Hematopoietic multipotent progenitor cell treated with erythropoietin and hydrocortisone succinate and interleukin-3 and kit ligand, for 15 days (in vitro differentiated cells): ENCODE measurements around the gene AREL1.

Experiments
- DNase-seq: peaks from one replicate; pipeline ENCODE4 v3.0.0-alpha.2; 2015; ENCODE audit warnings: low spot score

Gene AREL1

GRCh38 chr14:74698465-74698864 lies 14.4 kb downstream of the AREL1 start:
- no peak for DNase-seq

GRCh38 chr14:74697976-74698375 lies 14.9 kb downstream of the AREL1 start:
- no peak for DNase-seq

DNA sequence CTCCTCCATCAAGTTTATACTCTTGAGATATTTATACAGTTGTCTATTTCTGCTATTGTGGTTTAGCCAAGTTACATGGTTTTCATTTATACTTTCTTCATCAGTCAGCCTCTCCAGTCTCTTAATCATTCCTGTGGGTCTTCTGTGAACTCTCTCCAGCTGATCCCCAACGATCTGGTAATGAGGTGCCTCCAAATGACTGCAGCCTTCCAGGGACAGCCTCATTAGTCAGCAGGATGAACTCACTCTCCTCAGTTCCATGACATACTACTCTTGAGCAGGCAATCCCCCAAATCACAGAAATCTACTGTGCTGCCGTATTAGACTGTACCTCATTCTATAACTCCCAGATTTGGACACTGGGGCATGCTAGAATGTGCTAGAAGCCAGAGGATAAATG lies 15.3 kb downstream of the AREL1 start:
- DNase-seq = no peak

GRCh38 chr14:74697011-74697410 lies 15.9 kb downstream of the AREL1 start:
- no peak for DNase-seq

DNA sequence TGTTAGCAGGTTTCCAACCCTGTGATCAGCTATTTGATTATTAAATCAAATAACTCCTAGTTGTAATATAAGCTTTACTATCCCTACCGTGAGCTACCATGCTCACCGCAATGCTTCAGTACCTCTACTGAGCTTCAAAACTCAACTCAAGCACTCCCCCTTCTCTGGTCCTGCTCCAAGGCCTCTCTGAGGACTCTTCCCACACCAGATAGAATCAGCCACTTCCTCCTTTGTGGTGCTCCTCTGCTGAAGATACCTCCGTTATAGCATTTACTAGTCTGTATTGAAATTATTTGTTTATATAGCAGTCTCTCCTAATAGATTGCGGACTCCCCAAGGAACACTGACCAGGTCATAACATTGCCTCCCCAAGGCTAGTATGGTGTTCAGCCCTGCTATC lies 17.5 kb downstream of the AREL1 start:
- no peak for DNase-seq

DNA sequence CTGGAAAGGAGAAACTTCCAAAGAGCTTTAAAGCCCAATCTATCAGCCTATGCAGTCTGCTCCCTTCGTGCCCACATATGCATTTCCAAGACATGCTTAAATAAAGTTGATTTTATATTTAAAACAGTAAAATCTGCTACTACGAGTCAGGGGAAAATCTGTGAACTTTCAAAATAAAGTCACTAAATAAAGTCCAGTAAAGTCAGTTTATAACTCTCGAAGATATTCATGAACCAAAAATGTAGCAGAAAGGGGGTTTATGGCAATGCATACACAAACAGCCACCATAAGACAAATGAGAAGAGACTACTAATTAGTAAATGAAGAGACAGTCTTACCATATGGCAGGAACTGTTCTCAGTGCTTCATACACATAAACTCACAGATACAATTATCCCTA lies 19.7 kb downstream of the AREL1 start:
- DNase-seq = no peak

DNA sequence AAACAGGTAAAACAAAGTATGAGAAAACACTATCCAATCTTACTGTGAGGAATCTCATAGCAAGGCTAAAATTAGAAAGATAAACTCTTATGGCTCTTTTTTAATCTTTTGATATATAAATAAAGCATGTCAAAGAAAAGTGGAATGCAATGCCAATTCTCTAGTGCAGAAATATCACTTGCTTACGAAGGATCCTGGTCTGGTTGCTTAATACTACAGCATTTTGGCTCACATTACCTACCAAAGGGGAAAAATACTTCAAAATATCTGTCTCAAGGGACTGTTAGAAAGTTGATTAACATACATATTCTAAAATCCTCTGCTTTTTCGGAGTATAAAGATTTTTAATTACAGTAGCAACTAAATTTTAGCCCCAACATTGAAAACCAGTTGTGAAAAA lies 21.4 kb downstream of the AREL1 start:
- DNase-seq = no peak

DNA sequence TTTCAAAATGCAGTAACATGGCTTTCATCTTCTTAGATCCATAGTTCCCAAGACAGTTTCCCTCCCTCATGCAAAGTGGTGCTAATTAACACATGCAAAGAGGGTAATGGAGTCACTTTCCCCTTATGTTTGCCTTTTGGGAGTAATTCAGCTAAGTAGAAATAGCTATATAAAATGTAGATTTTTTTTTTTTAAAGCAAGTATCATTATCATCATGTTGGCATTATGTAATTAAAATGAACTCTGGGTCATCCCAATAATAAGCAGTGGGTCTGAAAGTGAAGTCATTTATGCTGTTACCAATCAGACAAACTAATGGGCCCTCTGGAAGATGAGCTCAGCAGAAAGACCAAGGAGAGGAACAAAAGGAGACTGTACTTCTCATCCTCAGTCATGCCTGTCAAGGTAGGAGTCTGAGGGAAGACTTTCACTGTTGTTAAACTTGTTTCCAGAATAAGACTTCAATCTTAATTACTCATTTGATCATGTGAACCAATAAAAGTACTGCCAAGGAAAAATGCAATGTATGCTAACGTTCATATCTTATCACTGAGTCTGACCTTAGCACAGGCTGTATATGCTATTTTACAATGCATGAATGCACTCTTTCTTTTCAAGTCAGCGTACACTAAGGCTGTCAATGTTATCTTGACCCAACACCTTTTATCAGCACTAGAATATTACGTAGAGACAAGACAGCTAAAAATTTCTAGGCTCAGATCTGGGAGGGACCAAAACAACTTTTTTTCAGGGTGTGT lies 26.8 kb downstream of the AREL1 start:
- DNase-seq = no peak

- DNase-seq = no peak
Observed at GRCh38 chr14:74685056-74685455, 27.8 kb downstream of the AREL1 start.

DNA sequence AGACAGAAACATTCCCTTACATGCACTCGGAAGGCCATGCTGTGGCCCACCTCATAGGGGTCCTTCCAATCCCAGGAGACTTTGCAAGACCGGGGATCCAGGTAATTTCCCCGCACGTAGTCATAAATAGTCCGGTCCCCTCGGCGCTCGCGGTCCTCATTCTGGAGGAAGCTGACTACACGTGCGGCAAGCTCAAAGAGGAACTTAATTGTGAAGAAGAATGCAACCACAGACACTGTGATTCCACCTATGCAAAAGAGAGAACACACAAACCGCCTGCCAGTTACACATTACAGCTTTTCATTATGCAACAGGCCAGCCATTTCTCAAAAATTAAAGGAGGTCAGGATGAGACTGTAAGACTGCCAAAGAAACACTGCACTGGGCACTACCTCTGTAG lies 28.4 kb downstream of the AREL1 start:
- no peak for DNase-seq

- no peak for DNase-seq
Observed at GRCh38 chr14:74683406-74683805, 29.5 kb downstream of the AREL1 start.

GRCh38 chr14:74682169-74682952 lies 30.5 kb downstream of the AREL1 start:
- no peak for DNase-seq

GRCh38 chr14:74675219-74675618 lies 37.7 kb downstream of the AREL1 start:
- DNase-seq = no peak

DNA sequence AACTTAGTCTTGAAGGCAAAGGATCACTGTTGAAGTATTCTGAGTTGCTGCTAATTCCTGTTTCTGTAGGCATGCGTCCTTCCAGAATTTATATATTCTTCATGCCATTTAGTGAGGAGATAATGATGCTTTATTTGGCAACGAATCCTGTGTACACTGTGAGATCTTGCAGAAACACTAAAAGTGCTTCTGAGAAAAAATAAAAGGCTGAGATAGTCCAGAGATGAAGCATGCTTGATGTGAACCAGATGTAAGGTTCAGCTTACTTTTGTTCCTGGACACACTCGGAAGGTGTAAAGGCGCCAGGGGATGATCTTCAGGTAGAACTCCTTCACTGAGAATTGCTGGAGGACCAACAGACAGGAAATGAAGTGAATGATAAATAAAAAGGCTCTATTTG lies 39.1 kb downstream of the AREL1 start:
- DNase-seq = no peak

DNA sequence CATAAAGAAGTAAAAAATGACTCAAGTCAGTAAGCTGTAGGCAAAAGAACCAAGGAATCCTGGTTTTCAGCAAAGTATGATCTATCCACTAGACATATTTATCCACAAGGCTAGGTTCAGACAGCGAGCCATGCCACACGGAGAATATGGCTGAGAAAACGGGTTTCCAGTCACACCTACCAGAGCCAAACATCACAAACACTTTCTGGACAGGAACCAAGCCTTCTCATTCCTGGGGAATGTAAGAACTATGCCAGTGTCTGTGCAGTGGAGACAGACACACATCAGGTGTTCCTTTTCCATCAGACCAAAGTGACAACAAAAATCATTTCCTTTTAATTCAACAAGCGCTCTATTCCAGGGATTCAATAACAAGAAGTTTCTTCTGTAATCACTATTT lies 41.1 kb downstream of the AREL1 start:
- no peak for DNase-seq

DNA sequence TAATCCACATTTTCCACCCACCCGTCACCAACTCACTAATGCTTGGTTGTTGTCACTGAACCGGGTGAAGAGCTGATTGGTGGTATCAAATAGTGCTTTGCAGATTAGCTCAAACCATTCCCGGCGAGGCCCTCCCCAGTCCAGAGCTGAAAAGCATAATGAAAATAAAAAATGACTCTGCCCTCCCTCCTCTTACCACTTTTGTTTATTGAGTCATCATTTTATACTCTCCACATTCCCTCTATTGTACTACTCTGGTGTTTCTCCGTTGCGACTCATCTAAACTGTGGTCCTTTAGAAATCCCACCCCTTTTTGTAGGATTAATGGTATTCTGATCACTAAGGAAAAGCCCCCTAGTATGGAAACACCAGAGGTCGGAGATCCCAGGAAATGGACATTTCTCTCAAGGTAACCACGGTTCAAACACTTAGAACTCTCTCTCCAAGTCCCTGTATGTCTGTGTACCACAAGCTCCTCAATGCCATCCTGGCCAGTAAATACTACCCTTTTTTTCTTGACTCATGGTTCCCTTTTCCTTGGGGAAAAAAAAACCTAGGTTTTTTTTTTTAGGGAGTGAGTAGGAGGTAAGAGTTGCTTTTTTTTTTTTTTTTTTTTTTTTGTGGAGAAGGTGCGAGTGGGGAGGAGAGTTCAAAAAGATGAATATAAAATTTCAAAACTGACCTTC lies 42.0 kb downstream of the AREL1 start:
- DNase-seq = no peak

- no peak for DNase-seq
Observed at GRCh38 chr14:74669846-74670245, 43.0 kb downstream of the AREL1 start.

DNA sequence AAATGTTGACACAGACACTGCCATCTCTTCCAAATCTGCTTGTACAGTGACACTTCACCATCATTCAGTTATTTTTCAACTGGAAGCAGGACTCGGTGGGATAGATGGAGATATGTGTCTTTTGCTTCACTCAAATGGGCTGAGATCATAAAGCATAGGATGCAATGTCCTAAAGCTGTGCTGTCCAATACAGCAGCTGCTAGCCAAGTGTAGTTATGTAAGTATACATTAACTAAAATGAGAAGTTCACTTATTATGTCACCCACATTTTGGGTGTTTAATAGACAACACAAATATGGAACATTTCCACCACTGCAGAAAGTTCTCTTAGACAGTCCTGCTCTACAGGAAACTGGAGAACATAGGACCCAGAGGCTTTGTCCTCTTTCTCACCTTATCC lies 43.6 kb downstream of the AREL1 start:
- no peak for DNase-seq

DNA sequence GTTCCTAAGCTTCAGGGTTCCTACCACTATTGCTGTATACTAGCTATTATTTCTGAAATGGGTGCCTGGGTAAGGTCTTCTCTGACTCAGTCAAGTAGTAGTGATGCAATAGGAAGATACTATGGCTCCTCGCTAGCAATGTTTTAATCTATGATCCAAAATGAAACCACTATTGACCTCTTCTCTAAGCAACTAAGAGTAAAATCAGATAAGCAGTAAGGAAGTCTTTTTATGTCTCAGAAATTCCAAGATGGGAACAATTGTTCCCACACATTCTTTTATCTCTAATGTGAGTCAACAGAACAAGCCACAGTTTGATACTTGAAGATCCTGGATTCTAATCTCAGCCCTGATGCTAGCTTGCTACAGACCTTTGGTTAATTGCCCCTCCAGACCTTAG lies 45.1 kb downstream of the AREL1 start:
- no peak for DNase-seq

GRCh38 chr14:74664717-74665116 lies 48.2 kb downstream of the AREL1 start:
- DNase-seq = no peak

DNA sequence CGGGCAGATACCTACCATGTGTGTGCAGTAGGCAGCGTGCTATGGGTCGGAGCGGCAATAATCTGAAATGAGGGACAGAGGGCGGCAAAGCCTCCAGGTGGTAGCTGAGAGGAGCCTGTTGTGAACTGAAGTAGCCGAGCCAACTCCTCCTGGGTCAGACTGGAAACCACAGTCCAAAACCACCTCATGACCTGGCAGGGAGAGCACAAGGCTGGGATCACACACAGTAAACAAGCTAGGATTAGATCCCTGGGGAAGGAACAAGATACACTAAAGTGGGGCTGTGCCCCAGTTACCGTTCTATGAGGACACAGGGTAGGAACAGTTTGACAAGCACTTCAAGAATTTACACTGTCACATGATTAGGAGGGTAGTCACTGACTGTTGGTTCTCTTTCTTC lies 49.0 kb downstream of the AREL1 start:
- no peak for DNase-seq

DNA sequence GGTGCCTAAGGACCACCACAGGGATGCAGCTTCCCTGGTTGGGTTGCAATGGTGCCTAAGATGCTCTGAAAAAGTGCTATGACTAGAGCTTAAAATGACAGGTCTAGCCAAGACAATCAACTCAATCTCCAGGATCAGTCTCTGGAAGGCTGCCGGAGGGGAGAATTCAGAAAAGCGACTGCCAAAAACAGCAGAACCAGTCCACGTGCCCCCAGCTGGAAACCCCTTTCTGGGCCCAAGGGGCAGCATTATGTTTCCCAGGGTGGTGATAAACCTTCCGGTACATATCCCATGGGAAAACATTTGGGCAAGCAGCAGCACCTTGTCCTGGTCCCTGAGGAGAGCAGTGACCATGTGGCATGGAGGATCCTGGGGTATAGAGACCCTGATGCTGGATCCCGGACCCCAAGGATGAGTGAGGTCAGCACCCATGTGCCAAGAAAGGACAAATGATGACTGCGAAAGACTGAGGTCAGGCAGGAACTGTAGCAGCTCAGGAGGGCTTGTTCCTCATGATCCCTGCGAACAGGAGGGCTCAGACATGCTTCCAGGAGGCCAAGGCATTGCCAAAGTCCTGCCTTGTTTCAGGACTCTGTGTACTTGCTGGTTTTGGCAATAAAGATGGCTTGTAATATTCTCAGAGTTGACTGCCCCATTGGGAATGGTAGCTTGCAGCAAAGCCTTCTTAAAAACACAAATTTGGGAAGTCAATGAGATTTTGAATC lies 51.0 kb downstream of the AREL1 start:
- DNase-seq = no peak
